Activated T-cell treated with anti-CD3 and anti-CD28 coated beads, Interleukin-2, amount 50 U/mL, for 72 hours (primary cell): ENCODE measurements around the gene KPRP. TPM values are rescaled to one million over a fixed set of nuclear protein-coding genes. Genes with fewer than 3 reads are reported as not detected.

Experiments used
- ATAC-seq, 2 donors: fragments of 150-1000 bp; cut with Tn5 transposase; replicated peaks in 1 of 2; 2 replicates each; pipeline ENCODE4 v1.10.0; 2021; ENCODE audit warnings: moderate library complexity in 2 of 2, mild to moderate bottlenecking in 1 of 2
- DNase-seq, 2 donors: peaks; one replicate each; pipeline ENCODE4 v3.0.0; 2021 to 2022; ENCODE audit warnings: mixed read lengths in 1 of 2
- H3K27ac Mint-ChIP-seq: one replicate; pipeline ENCODE4 v1.8.0; 2022; ENCODE audit warnings: mild to moderate bottlenecking, moderate library complexity, mixed read lengths
- H3K27me3 Mint-ChIP-seq: one replicate; pipeline ENCODE4 v1.8.0; 2022; ENCODE audit warnings: low read depth, mixed read lengths
- H3K36me3 Mint-ChIP-seq, 2 donors: one replicate each; pipeline ENCODE4 v1.8.0; 2022; ENCODE audit warnings: mixed read lengths in 2 of 2, mild to moderate bottlenecking in 1 of 2; ENCODE audit not compliant: insufficient read depth in 2 of 2
- H3K4me1 Mint-ChIP-seq: one replicate; pipeline ENCODE4 v1.8.0; 2022; ENCODE audit warnings: low read depth, mixed read lengths
- H3K4me3 Mint-ChIP-seq, 2 donors: one replicate each; pipeline ENCODE4 v1.8.0; 2022; ENCODE audit warnings: mild to moderate bottlenecking in 2 of 2, mixed read lengths in 2 of 2, moderate library complexity in 2 of 2
- H3K9me3 Mint-ChIP-seq, 2 donors: one replicate each; pipeline ENCODE4 v1.8.0; 2022; ENCODE audit warnings: mixed read lengths in 2 of 2
- total RNA-seq, 2 donors: library from RNA; stranded (reverse); gene quantifications; one replicate each; pipeline ENCODE4 v1.2.3, GENCODE V29; 2022

The KPRP gene
- total RNA-seq, 2 donors from 2014 or later, result not detected

- no peaks in the 10 kb centered on the region for H3K36me3 Mint-ChIP-seq
- H3K27ac Mint-ChIP-seq, result no peak overlapping the region
- H3K27me3 Mint-ChIP-seq, result peaks cover 28% of the 10 kb centered on the region
- H3K4me3 Mint-ChIP-seq, result no peak overlapping the region
- H3K9me3 Mint-ChIP-seq, result no peaks in the 10 kb centered on the region
- ATAC-seq (no peak), DNase-seq (no peak)
- H3K4me1 Mint-ChIP-seq, result peaks cover 6% of the 10 kb centered on the region
Observed at GRCh38 chr1:152753586-152753985, 4.2 kb upstream of the KPRP start.

- Mint-ChIP-seq H3K36me3 (no peaks in the 10 kb centered on the region), H3K27ac (no peak overlapping the region), H3K27me3 (peaks cover 33% of the 10 kb centered on the region), H3K9me3 (no peaks in the 10 kb centered on the region), H3K4me3 (no peak overlapping the region), H3K4me1 (peaks cover 6% of the 10 kb centered on the region)
- DNase-seq, result no peak
- no peak for ATAC-seq
Observed at GRCh38 chr1:152756872-152757271, 953 bp upstream of the KPRP start.

GRCh38 chr1:152758636-152759035 is 811 bp downstream of the KPRP start:
- Mint-ChIP-seq H3K27ac (no peak overlapping the region), H3K4me3 (no peak overlapping the region), H3K4me1 (no peaks in the 10 kb centered on the region), H3K36me3 (no peaks in the 10 kb centered on the region), H3K9me3 (no peaks in the 10 kb centered on the region), H3K27me3 (peaks cover 24% of the 10 kb centered on the region)
- ATAC-seq (no peak), DNase-seq (no peak)

GRCh38 chr1:152759453-152760173 is 1.8 kb downstream of the KPRP start:
- DNase-seq, result no peak
- Mint-ChIP-seq H3K4me1 (no peaks in the 10 kb centered on the region), H3K9me3 (no peaks in the 10 kb centered on the region), H3K4me3 (no peak overlapping the region), H3K27ac (no peak overlapping the region), H3K27me3 (peaks cover 24% of the 10 kb centered on the region), H3K36me3 (no peaks in the 10 kb centered on the region)
- ATAC-seq, result no peak

- Mint-ChIP-seq H3K27ac (no peak overlapping the region), H3K27me3 (peaks cover 28% of the 10 kb centered on the region), H3K4me3 (no peak overlapping the region), H3K9me3 (no peaks in the 10 kb centered on the region), H3K4me1 (no peaks in the 10 kb centered on the region), H3K36me3 (no peaks in the 10 kb centered on the region)
- DNase-seq (no peak), ATAC-seq (no peak)
Observed at GRCh38 chr1:152760551-152761190, 2.8 kb downstream of the KPRP start.

GRCh38 chr1:152761609-152762213 is 3.9 kb downstream of the KPRP start:
- ATAC-seq (no peak), DNase-seq (no peak)
- Mint-ChIP-seq H3K27ac (no peak overlapping the region), H3K9me3 (no peaks in the 10 kb centered on the region), H3K4me3 (no peak overlapping the region), H3K27me3 (peaks cover 19% of the 10 kb centered on the region), H3K4me1 (no peaks in the 10 kb centered on the region), H3K36me3 (no peaks in the 10 kb centered on the region)

- Mint-ChIP-seq H3K36me3 (no peaks in the 10 kb centered on the region), H3K27ac (no peak overlapping the region), H3K27me3 (peaks cover 12% of the 10 kb centered on the region), H3K9me3 (peaks cover 1 to 4% of the 10 kb centered on the region in 2 donors), H3K4me1 (no peaks in the 10 kb centered on the region), H3K4me3 (no peak overlapping the region)
- ATAC-seq (no peak), DNase-seq (no peak)
Observed at GRCh38 chr1:152768847-152769533, 11.2 kb downstream of the KPRP start.

GRCh38 chr1:152770411-152770810 is 12.6 kb downstream of the KPRP start:
- Mint-ChIP-seq H3K27ac (no peak overlapping the region), H3K27me3 (peaks cover 24% of the 10 kb centered on the region), H3K4me3 (no peak overlapping the region), H3K9me3 (peaks cover 1 to 4% of the 10 kb centered on the region in 2 donors), H3K4me1 (no peaks in the 10 kb centered on the region), H3K36me3 (no peaks in the 10 kb centered on the region)
- no peak for DNase-seq
- no peak for ATAC-seq

GRCh38 chr1:152774875-152775274 is 17.1 kb downstream of the KPRP start, which contains the start of gene LCE1F:
LCE1F (plus strand) TSS chr1:152775140; CDS start chr1:152776372, 1,232 bp downstream.
- H3K27ac Mint-ChIP-seq, result peak within 1 kb of the TSS; percentile 27
- ATAC-seq (no peak), DNase-seq (no peak)
- no peaks in the 10 kb centered on the region for H3K36me3 Mint-ChIP-seq
- H3K4me1 Mint-ChIP-seq, result no peaks in the 10 kb centered on the region
- peaks cover 1 to 4% of the 10 kb centered on the region in 2 donors for H3K9me3 Mint-ChIP-seq
- H3K4me3 Mint-ChIP-seq, result no peak within 1 kb of the TSS
- H3K27me3 Mint-ChIP-seq, result peaks cover 35% of the 10 kb centered on the region

GRCh38 chr1:152776361-152776760 is 18.5 kb downstream of the KPRP start:
- peaks cover 0 to 2% of the 10 kb centered on the region in 2 donors for H3K9me3 Mint-ChIP-seq
- H3K27ac Mint-ChIP-seq, result no peak overlapping the region
- no peak for DNase-seq
- H3K4me3 Mint-ChIP-seq, result no peak overlapping the region
- no peak for ATAC-seq
- no peaks in the 10 kb centered on the region for H3K36me3 Mint-ChIP-seq
- H3K4me1 Mint-ChIP-seq, result no peaks in the 10 kb centered on the region
- peaks cover 36% of the 10 kb centered on the region for H3K27me3 Mint-ChIP-seq

GRCh38 chr1:152777510-152778137 is 19.8 kb downstream of the KPRP start:
- DNase-seq (no peak), ATAC-seq (no peak)
- no peaks in the 10 kb centered on the region for H3K36me3 Mint-ChIP-seq
- H3K4me3 Mint-ChIP-seq, result no peak overlapping the region
- H3K4me1 Mint-ChIP-seq, result no peaks in the 10 kb centered on the region
- H3K27me3 Mint-ChIP-seq, result peaks cover 32% of the 10 kb centered on the region
- H3K27ac Mint-ChIP-seq, result no peak overlapping the region
- H3K9me3 Mint-ChIP-seq, result peaks cover 0 to 2% of the 10 kb centered on the region in 2 donors

GRCh38 chr1:152783095-152783494 is 25.3 kb downstream of the KPRP start:
- DNase-seq, result no peak
- Mint-ChIP-seq H3K27me3 (peaks cover 44% of the 10 kb centered on the region), H3K36me3 (no peaks in the 10 kb centered on the region), H3K27ac (no peak overlapping the region), H3K4me1 (no peaks in the 10 kb centered on the region), H3K4me3 (no peak overlapping the region), H3K9me3 (no peaks in the 10 kb centered on the region)
- ATAC-seq, result peak in 1 of 2 donors; percentile 38

GRCh38 chr1:152786077-152786476 is 28.3 kb downstream of the KPRP start, which contains the start of gene LCE1E:
LCE1E (plus strand) TSS chr1:152786257; CDS start chr1:152787300, 1,043 bp downstream.
- Mint-ChIP-seq H3K27me3 (peaks cover 28% of the 10 kb centered on the region), H3K4me3 (no peak within 1 kb of the TSS), H3K9me3 (no peaks in the 10 kb centered on the region), H3K27ac (no peak within 1 kb of the TSS), H3K36me3 (no peaks in the 10 kb centered on the region), H3K4me1 (no peaks in the 10 kb centered on the region)
- no peak for DNase-seq
- ATAC-seq, result no peak
